Pons (tissue), 1 donor: ENCODE results near the gene MEPCE.
"Not testable (repeated sequence)": the region's sequence is repeated elsewhere in the genome, so short reads cannot be mapped to it uniquely, and the experiment has no call there.

Experiments used
- DNase-seq: peaks from one replicate; pipeline ENCODE4 v3.0.0-alpha.2; 2016; ENCODE audit warnings: low spot score

Gene MEPCE

GRCh38 chr7:100429637-100430492, at the start of gene MEPCE:
MEPCE (plus strand) TSS chr7:100429831; CDS start chr7:100430019, 188 bp downstream.
- DNase-seq, result peak; percentile 90

GRCh38 chr7:100380196-100380595, 49.4 kb upstream of the MEPCE start:
- DNase-seq, result peak; percentile 75

- not testable (repeated sequence) for DNase-seq
These were observed 47.9 kb upstream of the MEPCE start for GRCh38 chr7:100381531-100382233.

GRCh38 chr7:100382234-100382853, 47.3 kb upstream of the MEPCE start:
- not testable (repeated sequence) for DNase-seq

GRCh38 chr7:100384628-100385294, 44.9 kb upstream of the MEPCE start:
- DNase-seq, result no peak

GRCh38 chr7:100386940-100387339, 42.7 kb upstream of the MEPCE start:
- no peak for DNase-seq

GRCh38 chr7:100387695-100388094, 41.9 kb upstream of the MEPCE start:
- no peak for DNase-seq

- no peak for DNase-seq
These were observed 40.1 kb upstream of the MEPCE start for GRCh38 chr7:100389437-100390088.

GRCh38 chr7:100390286-100391009, 39.2 kb upstream of the MEPCE start:
- no peak for DNase-seq

GRCh38 chr7:100393233-100393905, 36.3 kb upstream of the MEPCE start:
- no peak for DNase-seq

GRCh38 chr7:100394077-100394476, 35.6 kb upstream of the MEPCE start:
- DNase-seq, result no peak

- DNase-seq, result no peak
These were observed 33.1 kb upstream of the MEPCE start for GRCh38 chr7:100396421-100396982.

- no peak for DNase-seq
These were observed 32.1 kb upstream of the MEPCE start for GRCh38 chr7:100397315-100398081.

- no peak for DNase-seq
These were observed 31.4 kb upstream of the MEPCE start for GRCh38 chr7:100398239-100398638.

GRCh38 chr7:100400041-100400440, 29.6 kb upstream of the MEPCE start:
- no peak for DNase-seq

- DNase-seq, result no peak
These were observed 29.0 kb upstream of the MEPCE start for GRCh38 chr7:100400656-100401055.

GRCh38 chr7:100401811-100402210, 27.8 kb upstream of the MEPCE start:
- DNase-seq, result no peak

GRCh38 chr7:100402241-100402640, 27.4 kb upstream of the MEPCE start:
- no peak for DNase-seq

- no peak for DNase-seq
These were observed 22.9 kb upstream of the MEPCE start for GRCh38 chr7:100406767-100407166.
